ENCODE results near the gene XDH.

DNA sequence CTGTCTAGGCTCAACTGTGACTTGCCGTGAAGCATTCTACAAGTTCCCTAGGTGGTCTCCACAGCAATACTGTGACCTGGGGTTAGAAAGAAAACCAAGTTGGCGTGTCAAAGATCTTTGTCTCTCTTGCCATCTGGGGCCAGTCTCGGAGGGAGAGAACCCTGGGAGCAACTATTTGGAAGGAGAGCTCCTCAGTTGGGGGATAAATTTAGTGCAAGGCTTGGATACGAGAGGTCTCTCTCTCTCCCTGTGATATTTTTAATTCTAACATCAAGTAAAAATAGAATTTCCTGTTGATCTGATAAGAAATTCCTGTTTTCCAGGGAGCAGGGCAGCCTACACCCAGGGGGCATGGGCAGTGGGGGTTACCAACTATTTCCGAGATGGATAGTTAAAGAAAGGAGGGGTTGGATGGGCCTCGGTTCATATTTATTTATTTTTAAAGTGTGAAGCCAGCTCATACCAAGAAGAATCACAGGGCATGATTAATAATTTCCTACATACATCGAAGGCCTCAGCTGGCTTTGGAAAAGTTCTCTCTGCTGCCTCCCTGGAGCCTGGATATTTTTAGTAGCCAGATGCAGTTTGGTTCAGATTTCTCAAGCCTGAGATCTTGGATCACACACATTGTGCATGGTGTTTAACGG is 117.8 kb downstream of the XDH start:
- TF ChIP-seq POLR2A (IDR thresholded peaks at IDR 0.05) (no peak), EP300 (IDR thresholded peaks at IDR 0.05) (no peak)
